H1 (cell line): ENCODE data around the gene LHX2. TPM values are rescaled to one million over a fixed set of nuclear protein-coding genes. Genes with fewer than 3 reads are reported as not detected.

Experiments
- CTCF ChIA-PET: fragments of 300-600 bp; sonication (Branson Sonifier 250); formaldehyde crosslinking; loops from one replicate; lab custom pipeline; 2021; ENCODE audit not compliant: partially characterized antibody; lab: Charles Lee
- POLR2A ChIA-PET: fragments of 300-600 bp; sonication (Branson Sonifier 250); formaldehyde crosslinking; loops from one replicate; lab custom pipeline; 2021; ENCODE audit warnings: inconsistent platforms; ENCODE audit not compliant: partially characterized antibody; lab: Charles Lee
- DNase-seq, 2 experiments: peaks; one replicate each; pipeline versions ENCODE4 v3.0.0 to v3.0.0-alpha.2; 2010 to 2022; ENCODE audit warnings: low spot score in 2 of 2, low read depth in 1 of 2, mixed read lengths in 1 of 2
- FAIRE-seq: peaks from 2 replicates; lab custom pipeline; 2011; peaks lifted over from hg19 to GRCh38; lab: Jason Lieb, UNC
- H2AFZ ChIP-seq: 2 replicates; pipeline ENCODE4 v1.8.1; 2012; ENCODE audit warnings: low read length, inconsistent platforms
- H2AK5ac ChIP-seq: 2 replicates; pipeline ENCODE4 v1.6.1; 2013; ENCODE audit warnings: low read depth, low read length
- H2BK120ac ChIP-seq: replicated peaks from 2 replicates; pipeline ENCODE3; 2013; ENCODE audit warnings: low read depth, low read length, inconsistent platforms
- H2BK12ac ChIP-seq: 2 replicates; pipeline ENCODE4 v1.6.1; 2013; ENCODE audit warnings: low read depth, low read length
- H2BK15ac ChIP-seq: 2 replicates; pipeline ENCODE4 v1.6.1; 2013; ENCODE audit warnings: low read length
- H2BK20ac ChIP-seq: 2 replicates; pipeline ENCODE4 v1.6.1; 2013; ENCODE audit warnings: low read length
- H2BK5ac ChIP-seq: 2 replicates; pipeline ENCODE4 v1.6.1; 2013; ENCODE audit warnings: low read depth, low read length
- H3K14ac ChIP-seq: 2 replicates; pipeline ENCODE4 v1.6.1; 2013; ENCODE audit warnings: inconsistent platforms; ENCODE audit not compliant: insufficient read length
- H3K18ac ChIP-seq: 2 replicates; pipeline ENCODE4 v1.6.1; 2013; ENCODE audit warnings: low read length; ENCODE audit errors: extremely low read depth
- H3K23ac ChIP-seq: 2 replicates; pipeline ENCODE4 v1.6.1; 2013; ENCODE audit warnings: inconsistent platforms; ENCODE audit not compliant: insufficient read length
- H3K23me2 ChIP-seq: 2 replicates; pipeline ENCODE4 v1.6.1; 2013; ENCODE audit warnings: low read depth, low read length
- H3K27ac ChIP-seq: 2 replicates; pipeline ENCODE4 v1.6.1; 2011; ENCODE audit warnings: low read depth, low read length, inconsistent platforms
- H3K27me3 ChIP-seq, 4 experiments: replicated peaks in 1 of 4; 1 replicate in 1 of 4; 2 replicates in 3 of 4; pipeline versions ENCODE4 v1.6.1 to v1.8.1; 2011 to 2013; ENCODE audit warnings: low read length in 3 of 4, mild to moderate bottlenecking in 3 of 4, inconsistent platforms in 2 of 4, mixed read lengths in 2 of 4, moderate library complexity in 1 of 4; ENCODE audit not compliant: control insufficient read depth in 3 of 4, insufficient read depth in 3 of 4; ENCODE audit errors: extremely low read depth in 1 of 4
- H3K36me3 ChIP-seq, 4 experiments: 2 replicates each; pipeline versions ENCODE4 v1.6.1 to v1.8.1; 2011 to 2013; ENCODE audit warnings: mild to moderate bottlenecking in 4 of 4, low read length in 3 of 4, moderate library complexity in 2 of 4, control low read depth in 1 of 4, inconsistent platforms in 1 of 4; ENCODE audit not compliant: insufficient read depth in 4 of 4, control insufficient read depth in 2 of 4
- H3K4ac ChIP-seq: replicated peaks from 2 replicates; pipeline ENCODE3; 2013; ENCODE audit warnings: low read length, low read depth, mixed read lengths, inconsistent platforms; ENCODE audit not compliant: insufficient read length
- H3K4me1 ChIP-seq, 4 experiments: replicated peaks in 1 of 4; 1 replicate in 1 of 4; 2 replicates in 3 of 4; pipeline versions ENCODE4 v1.6.1 to v1.8.1; 2011 to 2013; ENCODE audit warnings: low read length in 3 of 4, inconsistent platforms in 2 of 4, mixed read lengths in 1 of 4; ENCODE audit not compliant: insufficient read depth in 4 of 4, control insufficient read depth in 3 of 4
- H3K4me2 ChIP-seq, 2 experiments: 2 replicates each; pipeline versions ENCODE4 v1.6.1 to v1.8.1; 2011 to 2013; ENCODE audit warnings: low read depth in 2 of 2, low read length in 2 of 2, control low read depth in 1 of 2, inconsistent platforms in 1 of 2, mild to moderate bottlenecking in 1 of 2; ENCODE audit not compliant: insufficient read depth in 1 of 2
- H3K4me3 ChIP-seq, 4 experiments: fragments of 200-600, 300-600 bp in 1 of 4; sonication (generic), shearing (Covaris generic), sonication (Bioruptor Twin) in 1 of 4; 2 replicates each; pipeline versions ENCODE4 v1.5.1 to v1.8.1; 2011 to 2016; ENCODE audit warnings: low read length in 4 of 4, low read depth in 3 of 4, control low read depth in 2 of 4, inconsistent platforms in 2 of 4, mild to moderate bottlenecking in 2 of 4, mixed read lengths in 1 of 4, moderate library complexity in 1 of 4; ENCODE audit not compliant: insufficient read depth in 2 of 4; ENCODE audit errors: extremely low read depth in 1 of 4
- H3K56ac ChIP-seq: replicated peaks from 2 replicates; pipeline ENCODE3; 2013; ENCODE audit warnings: low read depth, mild to moderate bottlenecking, mixed read lengths, low read length, inconsistent platforms; ENCODE audit not compliant: insufficient read length
- H3K79me1 ChIP-seq: 2 replicates; pipeline ENCODE4 v1.6.1; 2013; ENCODE audit warnings: low read depth, low read length, control low read depth
- H3K79me2 ChIP-seq, 2 experiments: 2 replicates each; pipeline versions ENCODE4 v1.6.1 to v1.8.1; 2012 to 2013; ENCODE audit warnings: low read length in 2 of 2, mild to moderate bottlenecking in 2 of 2, inconsistent platforms in 1 of 2; ENCODE audit not compliant: insufficient read depth in 2 of 2, control insufficient read depth in 1 of 2
- H3K9ac ChIP-seq, 4 experiments: replicated peaks in 1 of 4; 1 replicate in 1 of 4; 2 replicates in 3 of 4; pipeline versions ENCODE4 v1.6.1 to v1.8.1; 2011 to 2013; ENCODE audit warnings: low read depth in 3 of 4, low read length in 3 of 4, control low read depth in 2 of 4, mild to moderate bottlenecking in 2 of 4, moderate library complexity in 2 of 4, inconsistent platforms in 1 of 4; ENCODE audit errors: extremely low read depth in 1 of 4
- H3K9me3 ChIP-seq, 2 experiments: 2 replicates each; pipeline versions ENCODE4 v1.6.1 to v1.8.1; 2012 to 2013; ENCODE audit warnings: mild to moderate bottlenecking in 2 of 2, moderate library complexity in 2 of 2, control low read depth in 1 of 2, inconsistent platforms in 1 of 2, low read depth in 1 of 2, low read length in 1 of 2, mixed read lengths in 1 of 2; ENCODE audit not compliant: insufficient read depth in 2 of 2
- H4K20me1 ChIP-seq, 2 experiments: replicated peaks in 1 of 2; 2 replicates each; pipeline versions ENCODE3 to v1.8.1; 2011 to 2013; ENCODE audit warnings: inconsistent platforms in 2 of 2, low read length in 2 of 2, mild to moderate bottlenecking in 1 of 2; ENCODE audit not compliant: insufficient read depth in 2 of 2, control insufficient read depth in 1 of 2
- H4K5ac ChIP-seq: 2 replicates; pipeline ENCODE4 v1.6.1; 2013; ENCODE audit warnings: low read length, low read depth, mixed read lengths, inconsistent platforms; ENCODE audit not compliant: insufficient read length
- H4K8ac ChIP-seq: 2 replicates; pipeline ENCODE4 v1.8.0; 2013; ENCODE audit warnings: mild to moderate bottlenecking, moderate library complexity, low read length, inconsistent platforms; ENCODE audit not compliant: insufficient read depth; ENCODE audit errors: extremely low read depth
- H4K91ac ChIP-seq: replicated peaks from 2 replicates; pipeline ENCODE3; 2013; ENCODE audit warnings: low read length, mixed read lengths, inconsistent platforms; ENCODE audit not compliant: insufficient read length
- ASH2L ChIP-seq: fragments of 200-600, 300-600 bp; sonication (generic); IDR thresholded peaks from one replicate; pipeline ENCODE4 v1.7.1; 2017; ENCODE audit warnings: low read length
- CHD2 ChIP-seq: IDR thresholded peaks from 2 replicates; pipeline ENCODE4 v1.6.1; 2012; ENCODE audit warnings: low read length, improper control_type of control experiment
- CREB1 ChIP-seq: IDR thresholded peaks from 2 replicates; pipeline ENCODE4 v1.6.1; 2012; ENCODE audit warnings: inconsistent platforms
- CTBP2 ChIP-seq: IDR thresholded peaks from 2 replicates; pipeline ENCODE4 v1.7.0; 2011; ENCODE audit warnings: borderline replicate concordance, mild to moderate bottlenecking, moderate library complexity, mixed read lengths, low read length; ENCODE audit not compliant: insufficient read depth, insufficient read length
- CTCF ChIP-seq, 3 experiments: IDR thresholded peaks; 1 replicate in 2 of 3; 2 replicates in 1 of 3; pipeline versions ENCODE4 v1.5.1 to v1.6.1; 2011; ENCODE audit warnings: low read length in 3 of 3, mild to moderate bottlenecking in 3 of 3, inconsistent platforms in 2 of 3, low read depth in 1 of 3, moderate library complexity in 1 of 3; ENCODE audit not compliant: insufficient read depth in 1 of 3; ENCODE audit errors: control extremely low read depth in 1 of 3
- GABPA ChIP-seq: IDR thresholded peaks from 2 replicates; pipeline ENCODE4 v1.6.1; 2011; ENCODE audit warnings: mild to moderate bottlenecking, low read length, moderate library complexity, borderline replicate concordance; ENCODE audit not compliant: insufficient read depth
- MAFK ChIP-seq: IDR thresholded peaks from 2 replicates; pipeline ENCODE4 v1.6.1; 2012; ENCODE audit warnings: low read depth, mild to moderate bottlenecking, improper control_type of control experiment, low read length
- MAX ChIP-seq: IDR thresholded peaks from 2 replicates; pipeline ENCODE4 v1.6.1; 2012; ENCODE audit warnings: inconsistent platforms
- RAD21 ChIP-seq, 2 experiments: IDR thresholded peaks in 1 of 2; conservative IDR thresholded peaks in 1 of 2; 2 replicates each; pipeline ENCODE4 v1.6.1; 2011; ENCODE audit warnings: low read depth in 2 of 2, low read length in 2 of 2, improper control_type of control experiment in 1 of 2, inconsistent platforms in 1 of 2, mild to moderate bottlenecking in 1 of 2, moderate library complexity in 1 of 2
- SP2 ChIP-seq: IDR thresholded peaks from 2 replicates; pipeline ENCODE4 v1.6.1; 2012; ENCODE audit warnings: mild to moderate bottlenecking, low read length, inconsistent platforms
- TCF12 ChIP-seq: IDR thresholded peaks from 2 replicates; pipeline ENCODE4 v1.6.1; 2011; ENCODE audit warnings: low read depth, mild to moderate bottlenecking, low read length
- ZNF274 ChIP-seq: IDR thresholded peaks from 2 replicates; pipeline ENCODE4 v1.7.0; 2012; ENCODE audit warnings: low read length, borderline replicate concordance; ENCODE audit errors: extremely low read depth
- WGBS, 2 experiments: shearing (Covaris generic) in 1 of 2; methylation state at CpG; one replicate each; pipeline versions ENCODE4 v1.1.6 to v1.1.7; 2013 to 2015; ENCODE audit warnings: low lambda C conversion rate in 2 of 2, mixed read lengths in 2 of 2, inconsistent platforms in 1 of 2, low coverage in 1 of 2, missing lambda C conversion rate in 1 of 2; ENCODE audit not compliant: insufficient replicate concordance in 2 of 2, insufficient coverage in 1 of 2, insufficient read length in 1 of 2; ENCODE audit errors: extremely low coverage in 1 of 2, missing lambda C conversion rate in 1 of 2; 5-methylcytosine and 5-hydroxymethylcytosine counted together
- polyA plus RNA-seq, 7 experiments: library from polyadenylated mRNA; depleted of rRNA in 3 of 7; stranded (reverse) in 5 of 7; unstranded in 2 of 7; fragments of >200 nt in 5 of 7; fragments of 200-250 nt in 2 of 7; gene quantifications; 1 replicate in 5 of 7; 2 replicates in 1 of 7; 4 replicates in 1 of 7; pipeline versions ENCODE4 v1.2.1 to v1.2.3, GENCODE V29; 2011 to 2013; ENCODE audit warnings: missing spikeins in 2 of 7, mixed read lengths in 2 of 7
- total RNA-seq: library from RNA; stranded (reverse); fragmentation: NEBNext Ultra II Directional; extraction: Animal tissue kit (Norgen Biotek cat#: 25700); gene quantifications from 2 replicates; pipeline ENCODE4 v1.2.1, GENCODE V29; 2021

Gene LHX2
- total and polyA plus RNA-seq, 2 of the 8 experiments (the other 6 are each of a cell fraction or from before 2014, with no cell fraction given) = 0.11 to 0.86 TPM

DNA sequence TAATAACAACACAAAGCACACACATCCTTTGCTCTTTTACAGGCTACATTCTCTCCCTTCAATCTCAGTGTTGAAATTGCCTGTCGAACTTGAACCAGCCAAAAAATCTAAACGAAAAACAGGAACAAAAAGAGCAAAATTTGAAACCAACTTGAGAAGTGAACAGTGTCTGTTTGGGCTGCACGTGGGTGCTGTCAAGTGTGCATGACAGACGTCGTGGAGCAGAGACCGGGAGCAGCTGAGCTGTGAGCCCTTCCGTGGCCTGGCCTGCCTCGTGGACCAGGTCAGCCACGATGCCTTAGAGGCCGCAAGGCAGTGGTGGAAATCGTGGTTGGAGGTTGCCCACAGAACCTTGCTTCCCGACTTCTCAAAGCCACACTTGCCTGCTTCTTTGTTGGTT is 46.8 kb upstream of the LHX2 start:
- Histone ChIP-seq H3K23me2 (no peaks in the 10 kb centered on the region), H4K5ac (no peak overlapping the region), H3K27me3 (no peaks in the 10 kb centered on the region; a peak in 1 of 7 replicates), H3K56ac (no peak overlapping the region), H2AK5ac (no peak overlapping the region), H3K4me2 (no peak overlapping the region), H3K4me1 (peaks cover 0 to 2% (median 0%) of the 10 kb centered on the region in 4 experiments; a peak in 1 of 7 replicates), H4K8ac (no peak overlapping the region), H4K91ac (no peak overlapping the region), H3K36me3 (no peaks in the 10 kb centered on the region), H2BK5ac (no peak overlapping the region; the same call in 1 of the 2 replicates), H2AFZ (no peak overlapping the region), H3K27ac (no peak overlapping the region), H2BK15ac (no peak overlapping the region), H3K79me2 (no peaks in the 10 kb centered on the region), H4K20me1 (no peaks in the 10 kb centered on the region), H2BK12ac (no peak overlapping the region; the same call in 1 of the 2 replicates), H3K23ac (no peak overlapping the region), H3K4me3 (no peak overlapping the region), H3K14ac (no peak overlapping the region), H2BK120ac (no peak overlapping the region), H3K9ac (no peak overlapping the region), H3K79me1 (no peaks in the 10 kb centered on the region), H3K18ac (no peak overlapping the region), H2BK20ac (no peak overlapping the region), H3K9me3 (no peaks in the 10 kb centered on the region), H3K4ac (no peak overlapping the region)
- POLR2A ChIA-PET = interaction anchor here (0.6 kb wide), 1 partner anchor 23 kb away, joined by 3 read pairs; no protein-coding TSS in a partner anchor
- FAIRE-seq = no peak
- CTCF ChIA-PET = no interaction called here
- WGBS, 2 experiments = 84% methylated on average over 12 of the region's 12 CpGs; no CpG with 5 or more reads in 1 of the 2 experiments
- no peak for DNase-seq
- TF ChIP-seq CTBP2 (no peak), CHD2 (no peak), ASH2L (no peak), MAX (no peak), SP2 (no peak), CTCF (IDR thresholded peaks at IDR 0.05; ENCODE audit: control extremely low read depth in 1 of 3, insufficient read depth in 1 of 3, low read depth in 1 of 3, low read length in 3 of 3) (no peak), TCF12 (no peak), RAD21 (IDR thresholded peaks at IDR 0.05 in 1 of 2, conservative IDR thresholded peaks at IDR 0.05 in 1 of 2; ENCODE audit: low read depth in 2 of 2, low read length in 2 of 2) (no peak), CREB1 (no peak), MAFK (no peak), GABPA (no peak), ZNF274 (no peak)
